Uterus (tissue), 4 donors: ENCODE data around the gene OR52B6. TPM values are rescaled to one million over a fixed set of nuclear protein-coding genes. Genes with fewer than 3 reads are reported as not detected.

Experiments used
- DNase-seq, 2 donors: peaks; one replicate each; pipeline ENCODE4 v3.0.0-alpha.2; 2019 to 2020
- H3K27ac ChIP-seq, 2 donors: fragments of 200-600 bp; sonication (generic); 1 replicate in 1 of 2; 2 replicates in 1 of 2; pipeline ENCODE4 v1.5.1; 2016 to 2018
- H3K27me3 ChIP-seq, 2 donors: fragments of 200-600 bp; sonication (generic); one replicate each; pipeline ENCODE4 v1.5.1; 2018 to 2019; ENCODE audit warnings: control low read depth in 1 of 2
- H3K36me3 ChIP-seq, 2 donors: fragments of 200-600 bp; sonication (generic); one replicate each; pipeline ENCODE4 v1.5.1; 2019; ENCODE audit warnings: control low read depth in 1 of 2
- H3K4me1 ChIP-seq, 2 donors: fragments of 200-600 bp; sonication (generic); one replicate each; pipeline ENCODE4 v1.5.1; 2018 to 2019; ENCODE audit warnings: control low read depth in 1 of 2
- H3K4me3 ChIP-seq, 2 donors: fragments of 200-600 bp; sonication (generic); 1 replicate in 1 of 2; 2 replicates in 1 of 2; pipeline ENCODE4 v1.5.1; 2018 to 2019; ENCODE audit warnings: mild to moderate bottlenecking in 1 of 2
- H3K9me3 ChIP-seq, 2 donors: fragments of 200-600 bp; sonication (generic); one replicate each; pipeline ENCODE4 v1.5.1; 2019; ENCODE audit warnings: control low read depth in 1 of 2
- POLR2A ChIP-seq, 2 donors: fragments of 450-650 bp; IDR thresholded peaks; one replicate each; pipeline ENCODE4 v1.6.1; 2016; ENCODE audit warnings: antibody characterized with exemption in 2 of 2, mild to moderate bottlenecking in 1 of 2, moderate library complexity in 1 of 2
- intact Hi-C: fragments of 100-400 bp; cut with DNase I; formaldehyde crosslinking; loops from one replicate; pipeline ENCODE4 v1.15.1; 2023; ENCODE audit warnings: low total_unique reads
- total RNA-seq, 4 donors: library from RNA; depleted of rRNA in 3 of 4; stranded (reverse); fragments of >200 nt in 3 of 4; gene quantifications; one replicate each; pipeline versions ENCODE4 v1.1.0 to v1.2.4, GENCODE V29; 2014 to 2023
- TF ChIP-seq, protein P1 (sequence below), 4 experiments: fragments of 200-600 bp in 2 of 4; fragments of 450-650 bp in 2 of 4; sonication (generic) in 2 of 4; IDR thresholded peaks; one replicate each; pipeline ENCODE4 v1.5.1; 2016 to 2019; ENCODE audit warnings: antibody characterized with exemption in 4 of 4, mild to moderate bottlenecking in 2 of 4, moderate library complexity in 1 of 4
- donor health status: DM: yes; HTN: yes; CAD: no.

Gene OR52B6
- total RNA-seq, 4 donors from 2014 or later, result not detected

DNA sequence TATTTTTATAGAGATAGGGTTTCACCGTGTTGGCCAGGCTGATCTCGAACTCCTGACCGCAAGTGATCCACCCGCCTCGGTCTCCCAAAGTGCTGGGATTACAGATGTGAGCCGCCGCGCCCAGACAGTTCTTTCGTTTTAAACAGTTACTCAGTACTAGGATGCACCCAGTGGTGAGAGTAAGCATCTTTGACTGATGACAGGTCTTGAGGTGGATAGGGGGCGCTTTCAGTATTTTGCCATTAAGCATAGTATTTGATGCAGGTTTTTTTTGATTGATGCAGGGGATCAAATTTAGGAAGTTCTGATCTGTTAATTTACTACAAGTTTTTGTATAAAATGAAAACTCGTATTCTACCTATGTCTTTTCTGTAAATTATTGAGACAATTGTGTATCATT lies 30.9 kb downstream of the OR52B6 start:
- TF ChIP-seq, protein P1, sequence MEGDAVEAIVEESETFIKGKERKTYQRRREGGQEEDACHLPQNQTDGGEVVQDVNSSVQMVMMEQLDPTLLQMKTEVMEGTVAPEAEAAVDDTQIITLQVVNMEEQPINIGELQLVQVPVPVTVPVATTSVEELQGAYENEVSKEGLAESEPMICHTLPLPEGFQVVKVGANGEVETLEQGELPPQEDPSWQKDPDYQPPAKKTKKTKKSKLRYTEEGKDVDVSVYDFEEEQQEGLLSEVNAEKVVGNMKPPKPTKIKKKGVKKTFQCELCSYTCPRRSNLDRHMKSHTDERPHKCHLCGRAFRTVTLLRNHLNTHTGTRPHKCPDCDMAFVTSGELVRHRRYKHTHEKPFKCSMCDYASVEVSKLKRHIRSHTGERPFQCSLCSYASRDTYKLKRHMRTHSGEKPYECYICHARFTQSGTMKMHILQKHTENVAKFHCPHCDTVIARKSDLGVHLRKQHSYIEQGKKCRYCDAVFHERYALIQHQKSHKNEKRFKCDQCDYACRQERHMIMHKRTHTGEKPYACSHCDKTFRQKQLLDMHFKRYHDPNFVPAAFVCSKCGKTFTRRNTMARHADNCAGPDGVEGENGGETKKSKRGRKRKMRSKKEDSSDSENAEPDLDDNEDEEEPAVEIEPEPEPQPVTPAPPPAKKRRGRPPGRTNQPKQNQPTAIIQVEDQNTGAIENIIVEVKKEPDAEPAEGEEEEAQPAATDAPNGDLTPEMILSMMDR (IDR thresholded peaks at IDR 0.05), result no peak
- no peak for TF ChIP-seq POLR2A (IDR thresholded peaks at IDR 0.05)
- no peak for DNase-seq
- no peak overlapping the region for H3K4me3 ChIP-seq
- H3K4me1 ChIP-seq, result no peaks in the 10 kb centered on the region
- H3K27me3 ChIP-seq, result no peaks in the 10 kb centered on the region
- intact Hi-C loops, result no loop called here
- H3K27ac ChIP-seq, result no peak overlapping the region
- H3K9me3 ChIP-seq, result no peaks in the 10 kb centered on the region
- no peaks in the 10 kb centered on the region for H3K36me3 ChIP-seq

DNA sequence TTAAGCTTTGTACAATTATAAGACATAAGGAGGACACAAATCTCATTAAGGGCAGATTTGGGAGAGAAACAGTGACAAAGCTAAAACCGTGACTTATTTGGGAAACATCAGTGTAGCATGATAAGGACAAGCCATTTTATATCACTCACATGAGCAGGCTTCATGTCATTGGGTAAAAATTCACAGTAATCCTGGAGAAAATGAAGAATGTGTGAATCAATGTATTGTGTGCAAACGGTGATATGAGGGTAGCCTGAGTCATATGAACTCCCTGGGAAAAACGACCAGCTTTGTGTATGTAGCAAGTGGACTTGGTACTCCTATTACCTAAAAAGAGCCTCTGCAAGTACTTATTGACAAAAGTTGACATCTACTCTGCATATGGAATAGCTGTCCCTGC lies 38.1 kb downstream of the OR52B6 start:
- Histone ChIP-seq H3K4me3 (no peak overlapping the region), H3K27ac (no peak overlapping the region), H3K4me1 (no peaks in the 10 kb centered on the region), H3K27me3 (no peaks in the 10 kb centered on the region), H3K36me3 (no peaks in the 10 kb centered on the region), H3K9me3 (no peaks in the 10 kb centered on the region)
- DNase-seq, result no peak
- TF ChIP-seq, protein P1 (IDR thresholded peaks at IDR 0.05), result no peak
- no peak for TF ChIP-seq POLR2A (IDR thresholded peaks at IDR 0.05)
- intact Hi-C loops, result no loop called here

DNA sequence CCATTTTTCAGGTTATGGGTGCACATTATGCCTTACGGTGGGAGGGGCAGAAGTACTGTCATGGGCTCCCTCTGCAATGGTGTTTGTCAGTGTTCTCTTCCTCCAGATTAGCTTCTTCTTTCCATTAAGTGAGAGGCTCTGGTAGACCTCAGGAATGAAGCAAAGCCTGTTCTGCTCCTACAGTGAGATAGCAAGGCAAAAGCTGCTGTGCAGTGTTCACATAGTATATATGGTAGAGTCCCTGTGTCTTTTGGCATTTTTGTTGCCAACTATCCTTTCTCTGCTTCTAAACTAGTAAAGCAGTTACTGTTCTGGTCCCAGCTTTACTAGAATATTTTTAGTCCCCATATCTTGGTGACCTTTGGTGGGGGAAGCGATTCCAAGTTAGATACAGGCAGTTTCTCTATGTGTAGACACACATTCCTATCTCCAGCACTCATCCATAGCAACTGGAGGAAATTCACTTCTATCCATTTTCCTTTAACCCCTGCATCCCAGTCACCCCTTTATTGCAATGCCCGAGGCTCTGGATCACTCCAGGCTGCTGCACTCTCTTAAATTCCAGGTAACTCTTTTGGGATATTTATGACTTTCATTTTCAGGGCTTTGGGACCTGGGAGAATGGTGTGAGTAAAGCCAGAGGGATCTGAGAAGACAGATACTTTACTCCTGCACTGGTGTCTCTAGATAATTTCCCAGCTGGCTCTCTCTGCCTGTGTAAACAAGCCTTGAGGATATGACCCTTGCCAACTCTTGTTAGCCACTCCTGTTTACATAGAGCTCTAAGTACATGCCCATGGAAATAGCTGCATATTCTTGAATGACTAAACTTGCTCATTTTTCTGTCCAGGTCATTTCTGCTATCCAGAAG lies 40.2 kb downstream of the OR52B6 start:
- intact Hi-C loops, result no loop called here
- peak overlapping the region in 1 of 2 donors; percentile 43 for H3K27ac ChIP-seq

DNA sequence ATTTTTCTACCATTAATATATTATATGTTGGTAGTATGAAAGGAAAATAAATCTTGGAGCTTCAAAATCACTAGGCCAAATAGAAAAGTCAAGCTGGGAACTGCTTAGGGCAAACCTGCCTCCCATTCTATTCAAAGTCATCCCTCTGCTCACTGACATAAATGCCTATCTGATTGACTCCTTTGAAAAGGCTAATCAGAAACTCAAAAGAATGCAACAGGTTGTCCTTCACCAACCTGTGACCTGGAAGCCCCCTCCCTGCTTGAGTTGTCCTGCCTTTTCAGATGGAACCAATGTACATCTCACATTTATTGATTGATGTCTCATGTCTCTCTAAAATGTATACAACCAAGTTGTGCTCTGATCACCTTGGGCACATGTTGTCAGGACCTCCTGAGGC lies 40.9 kb downstream of the OR52B6 start:
- DNase-seq, result no peak
- H3K36me3 ChIP-seq, result no peaks in the 10 kb centered on the region
- H3K4me3 ChIP-seq, result no peak overlapping the region
- no peaks in the 10 kb centered on the region for H3K27me3 ChIP-seq
- intact Hi-C loops, result no loop called here
- peak overlapping the region in 1 of 2 donors; percentile 43 for H3K27ac ChIP-seq
- H3K9me3 ChIP-seq, result no peaks in the 10 kb centered on the region
- TF ChIP-seq POLR2A (IDR thresholded peaks at IDR 0.05), result no peak
- TF ChIP-seq, protein P1 (IDR thresholded peaks at IDR 0.05), result no peak
- no peaks in the 10 kb centered on the region for H3K4me1 ChIP-seq

More for the DNA sequence above, 40.2 kb downstream of the OR52B6 start:
- Histone ChIP-seq H3K4me1 (no peaks in the 10 kb centered on the region), H3K9me3 (no peaks in the 10 kb centered on the region), H3K36me3 (no peaks in the 10 kb centered on the region), H3K4me3 (no peak overlapping the region), H3K27me3 (no peaks in the 10 kb centered on the region)
- no peak for DNase-seq
- TF ChIP-seq, protein P1 (IDR thresholded peaks at IDR 0.05), result no peak
- no peak for TF ChIP-seq POLR2A (IDR thresholded peaks at IDR 0.05)

DNA sequence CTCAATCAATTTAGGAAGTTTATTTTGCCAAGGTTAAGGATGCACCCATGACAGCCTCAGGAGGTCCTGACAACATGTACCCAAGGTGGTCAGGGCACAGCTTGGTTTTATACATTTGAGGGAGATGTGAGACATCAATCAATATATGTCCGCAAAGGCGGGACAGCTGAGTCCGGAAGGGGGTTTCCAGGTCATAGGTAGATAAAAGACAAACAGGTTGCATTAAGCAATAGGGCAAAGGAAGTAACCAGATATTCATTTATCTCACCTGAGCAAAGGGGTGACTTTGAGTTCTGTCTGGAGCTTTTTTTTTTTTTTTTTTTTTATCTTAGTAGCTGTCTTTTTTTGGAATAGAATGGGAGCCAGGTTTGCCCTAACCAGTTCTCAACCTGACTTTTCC lies 42.1 kb downstream of the OR52B6 start:
- Histone ChIP-seq H3K27ac (no peak overlapping the region), H3K4me1 (no peaks in the 10 kb centered on the region), H3K27me3 (no peaks in the 10 kb centered on the region), H3K9me3 (no peaks in the 10 kb centered on the region), H3K4me3 (no peak overlapping the region), H3K36me3 (no peaks in the 10 kb centered on the region)
- intact Hi-C loops, result no loop called here
- TF ChIP-seq, protein P1 (IDR thresholded peaks at IDR 0.05), result no peak
- no peak for TF ChIP-seq POLR2A (IDR thresholded peaks at IDR 0.05)
- DNase-seq, result no peak
